CD4-positive, CD25-positive, alpha-beta regulatory T cell (primary cell): ENCODE measurements around the gene NAP1L1. TPM values are rescaled to one million over a fixed set of nuclear protein-coding genes. Genes with fewer than 3 reads are reported as not detected.

Experiments
- ATAC-seq, 2 donors: fragments of 150-1000 bp; cut with Tn5 transposase; one replicate each; pipeline ENCODE4 v1.10.0; 2021; ENCODE audit warnings: low read depth in 2 of 2, moderate number of reproducible peaks in 2 of 2, moderate library complexity in 1 of 2
- DNase-seq, 3 donors: peaks; one replicate each; pipeline versions ENCODE4 v3.0.0 to v3.0.0-alpha.2; 2012 to 2022; ENCODE audit warnings: mixed read lengths in 1 of 3
- H3K27ac ChIP-seq: one replicate; pipeline ENCODE4 v1.7.0; 2013; ENCODE audit warnings: mild to moderate bottlenecking, low read length; ENCODE audit not compliant: insufficient read depth, poor library complexity, severe bottlenecking
- H3K27me3 ChIP-seq: one replicate; pipeline ENCODE4 v1.7.0; 2013; ENCODE audit warnings: low read length; ENCODE audit not compliant: control insufficient read depth, insufficient read depth
- H3K36me3 ChIP-seq: one replicate; pipeline ENCODE4 v1.7.0; 2013; ENCODE audit warnings: mild to moderate bottlenecking, low read length, moderate library complexity; ENCODE audit not compliant: control insufficient read depth, insufficient read depth
- H3K4me1 ChIP-seq: 2 replicates; pipeline ENCODE4 v1.7.0; 2013; ENCODE audit warnings: mild to moderate bottlenecking, low read length; ENCODE audit not compliant: insufficient read depth, control insufficient read depth, poor library complexity, severe bottlenecking
- H3K4me3 ChIP-seq: one replicate; pipeline ENCODE4 v1.7.0; 2013; ENCODE audit warnings: low read depth, mild to moderate bottlenecking, low read length, moderate library complexity
- H3K9me3 ChIP-seq, 2 experiments: 1 replicate in 1 of 2; 2 replicates in 1 of 2; pipeline ENCODE4 v1.7.0; 2013; ENCODE audit warnings: low read length in 2 of 2, mild to moderate bottlenecking in 1 of 2, moderate library complexity in 1 of 2; ENCODE audit not compliant: control insufficient read depth in 2 of 2
- H3K27ac Mint-ChIP-seq, 3 donors: one replicate each; pipeline ENCODE4 v1.8.0; 2020 to 2022; ENCODE audit warnings: mild to moderate bottlenecking in 3 of 3, mixed read lengths in 3 of 3, moderate library complexity in 2 of 3
- H3K27me3 Mint-ChIP-seq: one replicate; pipeline ENCODE4 v1.8.0; 2022; ENCODE audit warnings: mild to moderate bottlenecking, mixed read lengths
- H3K36me3 Mint-ChIP-seq: one replicate; pipeline ENCODE4 v1.8.0; 2020; ENCODE audit warnings: mixed read lengths
- H3K4me1 Mint-ChIP-seq, 4 donors: one replicate each; pipeline ENCODE4 v1.8.0; 2020 to 2022; ENCODE audit warnings: mixed read lengths in 4 of 4, mild to moderate bottlenecking in 1 of 4
- H3K4me3 Mint-ChIP-seq, 4 donors: one replicate each; pipeline ENCODE4 v1.8.0; 2020 to 2022; ENCODE audit warnings: mild to moderate bottlenecking in 4 of 4, mixed read lengths in 4 of 4, moderate library complexity in 3 of 4
- H3K9me3 Mint-ChIP-seq, 7 donors: one replicate each; pipeline ENCODE4 v1.8.0; 2020 to 2022; ENCODE audit warnings: mixed read lengths in 7 of 7, mild to moderate bottlenecking in 3 of 7, moderate library complexity in 2 of 7
- polyA plus RNA-seq, 4 donors: library from polyadenylated mRNA; unstranded; fragments of 300-500 nt; fragmentation: Illumina TruSeq; gene quantifications; one replicate each; pipeline ENCODE4 v1.2.3, GENCODE V29; 2021
- total RNA-seq: library from RNA; stranded (reverse); gene quantifications from one replicate; pipeline ENCODE4 v1.2.3, GENCODE V29; 2022

Gene NAP1L1
- total and polyA plus RNA-seq, 5 donors from 2014 or later: 173 to 592 (median 215) TPM

- peaks cover 7% of the 10 kb centered on the region for H3K4me1 ChIP-seq
- peaks cover 13 to 15% of the 10 kb centered on the region in 2 experiments for H3K9me3 ChIP-seq
- no peaks in the 10 kb centered on the region for H3K27me3 Mint-ChIP-seq
- peaks cover 1 to 23% (median 9%) of the 10 kb centered on the region in 7 donors for H3K9me3 Mint-ChIP-seq
- H3K27ac ChIP-seq: no peak overlapping the region
- peaks cover 61% of the 10 kb centered on the region for H3K36me3 ChIP-seq
- H3K4me1 Mint-ChIP-seq: peaks cover 57 to 72% (median 66%) of the 10 kb centered on the region in 4 donors
- H3K4me3 ChIP-seq: no peak overlapping the region
- peaks cover 72% of the 10 kb centered on the region for H3K36me3 Mint-ChIP-seq
- DNase-seq: no peak
- H3K4me3 Mint-ChIP-seq: peak overlapping the region in 1 of 4 donors; percentile 21
- H3K27me3 ChIP-seq: no peaks in the 10 kb centered on the region
- no peak for ATAC-seq
- H3K27ac Mint-ChIP-seq: peak overlapping the region in 2 of 3 donors; percentile 39 to 80
Measured at GRCh38 chr12:76069339-76069738, 15.1 kb downstream of the NAP1L1 start.

GRCh38 chr12:76065917-76066316 is 18.6 kb downstream of the NAP1L1 start:
- peaks cover 76% of the 10 kb centered on the region for H3K36me3 ChIP-seq
- no peaks in the 10 kb centered on the region for H3K27me3 ChIP-seq
- Mint-ChIP-seq H3K36me3 (peaks cover 70% of the 10 kb centered on the region), H3K27me3 (no peaks in the 10 kb centered on the region), H3K4me3 (no peak overlapping the region), H3K27ac (no peak overlapping the region), H3K9me3 (peaks cover 0 to 23% (median 11%) of the 10 kb centered on the region in 7 donors), H3K4me1 (peaks cover 41 to 55% (median 55%) of the 10 kb centered on the region in 4 donors)
- H3K27ac ChIP-seq: no peak overlapping the region
- ATAC-seq (no peak), DNase-seq (no peak)
- peaks cover 13 to 16% of the 10 kb centered on the region in 2 experiments for H3K9me3 ChIP-seq
- H3K4me3 ChIP-seq: no peak overlapping the region
- H3K4me1 ChIP-seq: no peaks in the 10 kb centered on the region

- Histone ChIP-seq H3K27ac (no peak overlapping the region), H3K27me3 (no peaks in the 10 kb centered on the region), H3K36me3 (peaks cover 73% of the 10 kb centered on the region), H3K4me1 (no peaks in the 10 kb centered on the region), H3K9me3 (peaks cover 13 to 16% of the 10 kb centered on the region in 2 experiments), H3K4me3 (no peak overlapping the region)
- DNase-seq (no peak), ATAC-seq (no peak)
- Mint-ChIP-seq H3K27ac (no peak overlapping the region), H3K36me3 (peaks cover 70% of the 10 kb centered on the region), H3K9me3 (peaks cover 0 to 23% (median 11%) of the 10 kb centered on the region in 7 donors), H3K4me3 (no peak overlapping the region), H3K27me3 (no peaks in the 10 kb centered on the region), H3K4me1 (peaks cover 41 to 54% (median 51%) of the 10 kb centered on the region in 4 donors)
Measured at GRCh38 chr12:76064904-76065303, 19.6 kb downstream of the NAP1L1 start.

GRCh38 chr12:76060111-76060510 is 24.4 kb downstream of the NAP1L1 start:
- Mint-ChIP-seq H3K36me3 (peaks cover 65% of the 10 kb centered on the region), H3K27me3 (no peaks in the 10 kb centered on the region), H3K9me3 (peaks cover 1 to 10% (median 4%) of the 10 kb centered on the region in 7 donors), H3K4me1 (peaks cover 20 to 38% (median 25%) of the 10 kb centered on the region in 4 donors), H3K27ac (peak overlapping the region; percentile 44 to 76 (median 70)), H3K4me3 (no peak overlapping the region)
- ATAC-seq (no peak), DNase-seq (no peak)
- H3K27me3 ChIP-seq: no peaks in the 10 kb centered on the region
- peaks cover 74% of the 10 kb centered on the region for H3K36me3 ChIP-seq
- H3K27ac ChIP-seq: no peak overlapping the region
- H3K4me3 ChIP-seq: no peak overlapping the region
- peaks cover 5 to 9% of the 10 kb centered on the region in 2 experiments for H3K9me3 ChIP-seq
- H3K4me1 ChIP-seq: no peaks in the 10 kb centered on the region

- no peak for ATAC-seq
- no peak overlapping the region for H3K4me3 ChIP-seq
- no peaks in the 10 kb centered on the region for H3K27me3 Mint-ChIP-seq
- no peaks in the 10 kb centered on the region for H3K9me3 ChIP-seq
- peaks cover 8 to 29% (median 19%) of the 10 kb centered on the region in 4 donors for H3K4me1 Mint-ChIP-seq
- DNase-seq: no peak
- peaks cover 0 to 1% (median 0%) of the 10 kb centered on the region in 7 donors for H3K9me3 Mint-ChIP-seq
- H3K36me3 Mint-ChIP-seq: peaks cover 54% of the 10 kb centered on the region
- H3K4me3 Mint-ChIP-seq: no peak overlapping the region
- H3K27ac Mint-ChIP-seq: peak overlapping the region in 2 of 3 donors; percentile 0 to 65
- no peaks in the 10 kb centered on the region for H3K4me1 ChIP-seq
- peaks cover 81% of the 10 kb centered on the region for H3K36me3 ChIP-seq
- no peak overlapping the region for H3K27ac ChIP-seq
- no peaks in the 10 kb centered on the region for H3K27me3 ChIP-seq
Measured at GRCh38 chr12:76057326-76057725, 27.2 kb downstream of the NAP1L1 start.

GRCh38 chr12:76055393-76055792 is 29.1 kb downstream of the NAP1L1 start:
- H3K4me1 Mint-ChIP-seq: peaks cover 3 to 19% (median 13%) of the 10 kb centered on the region in 4 donors
- Histone ChIP-seq H3K36me3 (peaks cover 85% of the 10 kb centered on the region), H3K4me1 (no peaks in the 10 kb centered on the region), H3K9me3 (no peaks in the 10 kb centered on the region), H3K27ac (no peak overlapping the region), H3K27me3 (no peaks in the 10 kb centered on the region), H3K4me3 (no peak overlapping the region)
- DNase-seq: no peak
- H3K4me3 Mint-ChIP-seq: no peak overlapping the region
- no peak for ATAC-seq
- no peaks in the 10 kb centered on the region for H3K27me3 Mint-ChIP-seq
- H3K36me3 Mint-ChIP-seq: peaks cover 55% of the 10 kb centered on the region
- peaks cover 0 to 1% (median 0%) of the 10 kb centered on the region in 7 donors for H3K9me3 Mint-ChIP-seq
- no peak overlapping the region for H3K27ac Mint-ChIP-seq

GRCh38 chr12:76049575-76050251 is 34.8 kb downstream of the NAP1L1 start:
- H3K27ac Mint-ChIP-seq: peak overlapping the region in 2 of 3 donors; percentile 5 to 12
- no peak overlapping the region for H3K4me3 Mint-ChIP-seq
- no peak overlapping the region for H3K27ac ChIP-seq
- no peaks in the 10 kb centered on the region for H3K27me3 Mint-ChIP-seq
- no peaks in the 10 kb centered on the region for H3K27me3 ChIP-seq
- peaks cover 71% of the 10 kb centered on the region for H3K36me3 ChIP-seq
- H3K4me3 ChIP-seq: no peak overlapping the region
- no peaks in the 10 kb centered on the region for H3K4me1 ChIP-seq
- DNase-seq (no peak), ATAC-seq (no peak)
- no peaks in the 10 kb centered on the region for H3K9me3 ChIP-seq
- peaks cover 30% of the 10 kb centered on the region for H3K36me3 Mint-ChIP-seq
- H3K9me3 Mint-ChIP-seq: no peaks in the 10 kb centered on the region
- H3K4me1 Mint-ChIP-seq: peaks cover 0 to 6% (median 5%) of the 10 kb centered on the region in 4 donors

GRCh38 chr12:76047742-76048141 is 36.7 kb downstream of the NAP1L1 start:
- no peak overlapping the region for H3K4me3 Mint-ChIP-seq
- ATAC-seq: no peak
- Histone ChIP-seq H3K9me3 (no peaks in the 10 kb centered on the region), H3K27ac (no peak overlapping the region), H3K4me1 (no peaks in the 10 kb centered on the region), H3K4me3 (no peak overlapping the region), H3K27me3 (no peaks in the 10 kb centered on the region), H3K36me3 (peaks cover 52% of the 10 kb centered on the region)
- peaks cover 0 to 5% (median 2%) of the 10 kb centered on the region in 4 donors for H3K4me1 Mint-ChIP-seq
- DNase-seq: no peak
- H3K27me3 Mint-ChIP-seq: no peaks in the 10 kb centered on the region
- peaks cover 26% of the 10 kb centered on the region for H3K36me3 Mint-ChIP-seq
- no peak overlapping the region for H3K27ac Mint-ChIP-seq
- peaks cover 0 to 2% (median 0%) of the 10 kb centered on the region in 7 donors for H3K9me3 Mint-ChIP-seq
